Measurements from ENCODE around the gene BAD.

DNA sequence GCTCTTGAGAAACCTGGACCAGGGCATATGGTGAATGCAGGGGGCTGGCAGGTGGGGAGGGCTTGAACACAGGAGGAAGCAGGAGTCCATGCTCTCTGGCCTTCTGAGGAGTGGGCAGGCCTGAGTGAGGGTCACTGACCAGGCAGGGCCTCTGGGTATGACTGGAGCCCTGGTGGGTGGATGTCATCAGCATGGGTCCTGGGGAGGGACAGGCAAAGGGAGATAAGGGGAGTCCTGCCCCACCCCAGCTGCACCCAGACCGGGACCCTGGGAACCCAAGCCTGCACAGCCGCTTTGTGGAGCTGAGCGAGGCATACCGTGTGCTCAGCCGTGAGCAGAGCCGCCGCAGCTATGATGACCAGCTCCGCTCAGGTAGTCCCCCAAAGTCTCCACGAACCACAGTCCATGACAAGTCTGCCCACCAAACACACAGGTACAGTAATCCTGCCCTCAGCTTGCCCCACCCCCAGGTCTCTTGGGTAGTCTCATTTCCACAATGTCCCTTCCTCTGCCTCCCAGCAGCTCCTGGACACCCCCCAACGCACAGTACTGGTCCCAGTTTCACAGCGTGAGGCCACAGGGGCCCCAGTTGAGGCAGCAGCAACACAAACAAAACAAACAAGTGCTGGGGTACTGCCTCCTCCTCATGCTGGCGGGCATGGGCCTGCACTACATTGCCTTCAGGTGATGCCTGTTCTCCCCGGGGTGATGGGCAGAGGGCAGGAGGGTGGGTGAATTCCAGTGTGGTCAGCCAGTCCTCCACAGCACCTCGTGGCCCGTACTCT, 52.1 kb downstream of the BAD start:
- TF ChIP-seq, protein P1, sequence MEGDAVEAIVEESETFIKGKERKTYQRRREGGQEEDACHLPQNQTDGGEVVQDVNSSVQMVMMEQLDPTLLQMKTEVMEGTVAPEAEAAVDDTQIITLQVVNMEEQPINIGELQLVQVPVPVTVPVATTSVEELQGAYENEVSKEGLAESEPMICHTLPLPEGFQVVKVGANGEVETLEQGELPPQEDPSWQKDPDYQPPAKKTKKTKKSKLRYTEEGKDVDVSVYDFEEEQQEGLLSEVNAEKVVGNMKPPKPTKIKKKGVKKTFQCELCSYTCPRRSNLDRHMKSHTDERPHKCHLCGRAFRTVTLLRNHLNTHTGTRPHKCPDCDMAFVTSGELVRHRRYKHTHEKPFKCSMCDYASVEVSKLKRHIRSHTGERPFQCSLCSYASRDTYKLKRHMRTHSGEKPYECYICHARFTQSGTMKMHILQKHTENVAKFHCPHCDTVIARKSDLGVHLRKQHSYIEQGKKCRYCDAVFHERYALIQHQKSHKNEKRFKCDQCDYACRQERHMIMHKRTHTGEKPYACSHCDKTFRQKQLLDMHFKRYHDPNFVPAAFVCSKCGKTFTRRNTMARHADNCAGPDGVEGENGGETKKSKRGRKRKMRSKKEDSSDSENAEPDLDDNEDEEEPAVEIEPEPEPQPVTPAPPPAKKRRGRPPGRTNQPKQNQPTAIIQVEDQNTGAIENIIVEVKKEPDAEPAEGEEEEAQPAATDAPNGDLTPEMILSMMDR (IDR thresholded peaks at IDR 0.05 in 8 of 11, conservative IDR thresholded peaks at IDR 0.05 in 3 of 11), result no peak
- TF ChIP-seq POLR2AphosphoS5 (IDR thresholded peaks at IDR 0.05), result no peak

Data from spleen (tissue), 7 donors.